GM23248 (cell line): ENCODE results near the gene EXOSC6. TPM values are rescaled to one million over a fixed set of nuclear protein-coding genes. Genes with fewer than 3 reads are reported as not detected.
A peak's percentile ranks its signal among the peaks of the same experiment; 100 is the strongest.
"Not testable (repeated sequence)": the region's sequence is repeated elsewhere in the genome, so short reads cannot be mapped to it uniquely, and the experiment has no call there.

Experiments
- DNase-seq: peaks from one replicate; pipeline ENCODE4 v3.0.0-alpha.2; 2015
- H2AFZ ChIP-seq: fragments of 200-600 bp; sonication (generic); 2 replicates; pipeline ENCODE4 v1.6.1; 2016; ENCODE audit warnings: antibody characterized with exemption
- H3F3A ChIP-seq: fragments of 200-600 bp; sonication (generic); 2 replicates; pipeline ENCODE4 v1.6.1; 2016; ENCODE audit warnings: mild to moderate bottlenecking, antibody characterized with exemption, mixed run types; ENCODE audit not compliant: insufficient read depth
- H3K27ac ChIP-seq: fragments of 200-600 bp; sonication (generic); 2 replicates; pipeline ENCODE4 v1.5.1; 2016; ENCODE audit warnings: mild to moderate bottlenecking
- H3K27me3 ChIP-seq: fragments of 200-600 bp; sonication (generic); replicated peaks from 2 replicates; pipeline ENCODE4 v1.6.1; 2016; ENCODE audit warnings: mild to moderate bottlenecking; ENCODE audit not compliant: insufficient read depth
- H3K36me3 ChIP-seq: fragments of 200-600 bp; sonication (generic); 2 replicates; pipeline ENCODE4 v1.6.1; 2016; ENCODE audit warnings: low read depth, mild to moderate bottlenecking
- H3K4me1 ChIP-seq: fragments of 200-600 bp; sonication (generic); 2 replicates; pipeline ENCODE4 v1.6.1; 2016; ENCODE audit warnings: mild to moderate bottlenecking; ENCODE audit not compliant: insufficient read depth
- H3K4me2 ChIP-seq: fragments of 200-600 bp; sonication (generic); one replicate; pipeline ENCODE4 v1.6.1; 2016; ENCODE audit warnings: mild to moderate bottlenecking; ENCODE audit not compliant: unreplicated experiment
- H3K4me3 ChIP-seq: fragments of 200-600 bp; sonication (generic); 2 replicates; pipeline ENCODE4 v1.5.1; 2016; ENCODE audit warnings: mild to moderate bottlenecking
- H3K79me2 ChIP-seq: fragments of 200-600 bp; sonication (generic); 2 replicates; pipeline ENCODE4 v1.6.1; 2016; ENCODE audit warnings: mild to moderate bottlenecking; ENCODE audit not compliant: insufficient read depth
- H3K9ac ChIP-seq: fragments of 200-600 bp; sonication (generic); 2 replicates; pipeline ENCODE4 v1.6.1; 2016; ENCODE audit warnings: mild to moderate bottlenecking
- H3K9me2 ChIP-seq: fragments of 200-600 bp; sonication (generic); 2 replicates; pipeline ENCODE4 v1.6.1; 2016; ENCODE audit warnings: mixed run types, mild to moderate bottlenecking, moderate library complexity; ENCODE audit not compliant: insufficient read depth
- H3K9me3 ChIP-seq: fragments of 200-600 bp; sonication (generic); one replicate; pipeline ENCODE4 v1.6.1; 2017; ENCODE audit warnings: low read depth
- H4K20me1 ChIP-seq: fragments of 200-600 bp; sonication (generic); 2 replicates; pipeline ENCODE4 v1.6.0; 2016; ENCODE audit not compliant: insufficient read depth
- WGBS, 2 experiments: methylation state at CpG; one replicate each; pipeline ENCODE4 v1.1.6; 2015 to 2017; ENCODE audit warnings: low lambda C conversion rate in 2 of 2, low coverage in 1 of 2; ENCODE audit errors: missing lambda C conversion rate in 2 of 2; 5-methylcytosine and 5-hydroxymethylcytosine counted together
- in situ Hi-C: fragments of 300-500 bp; cut with MboI; formaldehyde crosslinking; loops from 2 replicates; pipeline ENCODE4 v1.15.0; 2020
- polyA plus RNA-seq: library from polyadenylated mRNA; unstranded; fragments of >200 nt; fragmentation: Nextera tagmentation; extraction: Ambion mirVana; gene quantifications from 2 replicates; pipeline ENCODE4 v1.2.1, GENCODE V29; 2016
- total RNA-seq: library from RNA; depleted of rRNA; stranded (reverse); fragments of >200 nt; shearing (Covaris generic); gene quantifications from 2 replicates; pipeline ENCODE4 v1.2.3, GENCODE V29; 2014

Gene EXOSC6
- total and polyA plus RNA-seq, 2 experiments from 2014 or later, result 25.3 to 33.6 TPM

DNA sequence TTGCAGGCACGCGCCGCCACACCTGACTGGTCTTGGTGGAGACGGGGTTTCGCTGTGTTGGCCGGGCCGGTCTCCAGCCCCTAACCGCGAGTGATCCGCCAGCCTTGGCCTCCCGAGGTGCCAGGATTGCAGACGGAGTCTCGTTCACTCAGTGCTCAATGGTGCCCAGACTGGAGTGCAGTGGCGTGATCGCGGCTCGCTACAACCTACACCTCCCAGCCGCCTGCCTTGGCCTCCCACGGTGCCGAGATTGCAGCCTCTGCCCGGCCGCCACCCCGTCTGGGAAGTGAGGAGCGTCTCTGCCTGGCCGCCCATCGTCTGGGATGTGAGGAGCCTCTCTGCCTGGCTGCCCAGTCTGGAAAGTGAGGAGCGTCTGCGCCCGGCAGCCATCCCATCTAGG, 47.7 kb downstream of the EXOSC6 start:
- H4K20me1 ChIP-seq, H3K4me1 ChIP-seq, H3K9ac ChIP-seq, H2AFZ ChIP-seq, H3K36me3 ChIP-seq, H3K9me2 ChIP-seq, H3K27ac ChIP-seq, DNase-seq, H3K79me2 ChIP-seq, H3K27me3 ChIP-seq, in situ Hi-C loops, H3K9me3 ChIP-seq, H3K4me2 ChIP-seq, H3K4me3 ChIP-seq, H3F3A ChIP-seq: not testable (repeated sequence)
- 95 to 97% methylated on average over 24 to 25 of the region's 29 CpGs for WGBS, 2 experiments

DNA sequence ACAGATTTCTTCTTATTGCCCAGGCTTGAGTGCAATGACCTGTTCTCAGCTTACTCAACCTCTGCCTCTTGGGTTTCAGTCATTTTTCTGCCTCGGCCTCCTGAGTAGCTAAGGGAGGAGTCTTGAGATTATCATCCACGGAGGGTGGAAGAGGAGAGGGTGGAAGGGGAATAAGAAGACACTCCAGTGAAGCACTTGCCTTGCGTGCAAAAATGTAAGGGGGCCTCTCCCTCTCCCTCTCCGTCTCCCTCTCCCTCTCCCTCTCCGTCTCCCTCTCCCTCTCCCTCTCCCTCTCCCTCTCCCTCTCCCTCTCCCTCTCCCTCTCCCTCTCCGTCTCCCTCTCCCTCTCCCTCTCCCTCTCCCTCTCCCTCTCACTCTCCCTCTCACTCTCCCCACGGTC, 48.2 kb downstream of the EXOSC6 start:
- H3K4me3 ChIP-seq, H3K27ac ChIP-seq, H3K79me2 ChIP-seq, H3K9me2 ChIP-seq, H3K4me1 ChIP-seq, in situ Hi-C loops, H3K9me3 ChIP-seq, DNase-seq, H3K27me3 ChIP-seq, H3K4me2 ChIP-seq, H3F3A ChIP-seq, H3K36me3 ChIP-seq, H3K9ac ChIP-seq, H2AFZ ChIP-seq, H4K20me1 ChIP-seq: not testable (repeated sequence)
- WGBS, 2 experiments, result 86 to 98% methylated on average over 3 to 6 of the region's 7 CpGs

DNA sequence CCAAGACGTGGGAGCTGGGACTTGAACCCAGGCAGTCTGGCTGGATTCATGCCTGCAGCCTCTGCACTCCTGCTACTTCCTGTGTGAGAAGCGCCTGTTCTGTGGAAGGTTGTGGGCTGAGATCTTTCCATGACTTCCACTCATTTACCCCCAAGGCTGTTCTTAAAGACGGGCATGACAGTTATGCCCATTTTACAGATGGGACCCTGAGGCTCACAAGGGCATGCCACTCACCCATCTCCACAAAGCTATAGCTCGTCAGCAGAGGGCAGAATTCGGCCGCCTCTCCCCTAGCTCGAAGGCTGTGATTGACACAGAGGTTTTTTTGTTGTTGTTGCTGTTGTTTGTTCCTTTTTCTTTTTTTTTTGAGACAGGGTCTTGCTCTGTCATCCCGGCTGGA, 51.7 kb downstream of the EXOSC6 start:
- H4K20me1 ChIP-seq, H2AFZ ChIP-seq, H3K9ac ChIP-seq, H3K9me2 ChIP-seq, DNase-seq, in situ Hi-C loops, H3F3A ChIP-seq, H3K27me3 ChIP-seq, H3K79me2 ChIP-seq, H3K4me1 ChIP-seq, H3K4me3 ChIP-seq, H3K27ac ChIP-seq, H3K36me3 ChIP-seq, H3K9me3 ChIP-seq, H3K4me2 ChIP-seq: not testable (repeated sequence)
- WGBS, 2 experiments, result 88% methylated on average over 8 of the region's 8 CpGs

DNA sequence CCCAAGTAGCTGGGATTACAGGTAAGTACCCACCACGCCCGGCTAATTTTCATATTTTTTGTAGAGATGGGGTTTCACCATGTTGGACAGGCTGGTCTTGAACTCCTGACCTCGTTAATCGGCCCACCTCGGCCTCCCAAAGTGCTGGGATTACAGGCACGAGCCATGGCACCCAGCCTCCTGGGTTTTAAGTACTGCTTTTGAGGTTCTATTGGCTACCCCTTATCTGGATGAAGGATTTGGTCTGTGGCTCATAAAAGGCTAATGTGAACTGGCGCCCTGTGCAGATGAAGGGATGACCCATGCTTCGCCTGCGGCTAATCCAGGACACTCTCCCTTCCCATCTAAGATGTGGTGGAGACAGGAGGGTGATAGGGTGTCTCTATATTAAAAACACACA, 52.6 kb downstream of the EXOSC6 start:
- H3K36me3 ChIP-seq, H3K9me3 ChIP-seq, H3K79me2 ChIP-seq, DNase-seq, H3K27me3 ChIP-seq, H4K20me1 ChIP-seq, H3K4me3 ChIP-seq, H3K9ac ChIP-seq, H3K4me2 ChIP-seq, H2AFZ ChIP-seq, H3K9me2 ChIP-seq, H3K4me1 ChIP-seq, H3K27ac ChIP-seq, H3F3A ChIP-seq, in situ Hi-C loops: not testable (repeated sequence)
- 94% methylated on average over 9 of the region's 9 CpGs for WGBS, 2 experiments

DNA sequence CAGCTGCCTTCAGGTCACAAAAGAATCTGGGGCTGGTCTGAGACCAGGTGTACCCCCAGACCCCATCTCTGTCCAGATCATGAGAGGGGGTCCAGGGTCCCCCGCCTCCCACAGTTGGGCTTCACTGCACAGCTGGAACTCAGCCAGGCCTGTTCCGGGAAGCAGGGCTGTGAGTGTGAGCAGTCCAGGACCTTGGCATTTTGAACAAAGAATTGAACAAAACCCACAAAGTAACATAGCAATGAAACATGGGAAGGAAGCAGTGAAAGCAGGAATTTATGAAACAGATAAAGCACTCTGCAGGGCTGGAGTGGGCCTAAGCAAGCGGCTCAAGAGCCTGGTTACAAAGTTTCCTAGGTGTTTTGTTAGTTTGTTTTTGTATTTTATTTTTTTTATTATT, 53.1 kb downstream of the EXOSC6 start:
- H4K20me1 ChIP-seq, H2AFZ ChIP-seq, H3K4me2 ChIP-seq, H3K9me2 ChIP-seq, H3K36me3 ChIP-seq, in situ Hi-C loops, H3K4me3 ChIP-seq, H3K27ac ChIP-seq, H3F3A ChIP-seq, H3K4me1 ChIP-seq, H3K79me2 ChIP-seq, H3K27me3 ChIP-seq, H3K9ac ChIP-seq, H3K9me3 ChIP-seq: not testable (repeated sequence)
- peak; percentile 7 for DNase-seq
- 37 to 38% methylated on average over 3 of the region's 3 CpGs for WGBS, 2 experiments

DNA sequence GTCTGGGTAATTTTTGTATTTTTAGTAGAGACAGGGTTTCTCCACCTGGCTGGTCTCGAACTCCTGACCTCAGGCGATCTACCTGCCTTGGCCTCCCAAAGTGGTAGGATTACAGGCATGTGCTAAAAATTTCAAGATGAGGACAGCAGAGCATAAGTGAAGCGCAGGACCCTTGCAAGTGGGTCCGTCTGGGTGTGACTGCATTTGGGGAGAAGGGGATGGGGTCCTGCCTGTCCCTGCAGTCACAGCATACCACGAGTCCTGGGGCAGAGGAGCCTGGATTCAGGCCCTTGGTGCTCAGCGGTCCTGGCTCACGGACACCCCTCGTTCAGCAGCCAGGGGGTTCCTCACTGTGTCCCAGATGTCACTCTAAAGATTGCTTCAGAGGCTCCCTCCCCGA, 53.5 kb downstream of the EXOSC6 start:
- 66 to 67% methylated on average over 9 of the region's 9 CpGs for WGBS, 2 experiments
- H3F3A ChIP-seq, in situ Hi-C loops: not testable (repeated sequence)

DNA sequence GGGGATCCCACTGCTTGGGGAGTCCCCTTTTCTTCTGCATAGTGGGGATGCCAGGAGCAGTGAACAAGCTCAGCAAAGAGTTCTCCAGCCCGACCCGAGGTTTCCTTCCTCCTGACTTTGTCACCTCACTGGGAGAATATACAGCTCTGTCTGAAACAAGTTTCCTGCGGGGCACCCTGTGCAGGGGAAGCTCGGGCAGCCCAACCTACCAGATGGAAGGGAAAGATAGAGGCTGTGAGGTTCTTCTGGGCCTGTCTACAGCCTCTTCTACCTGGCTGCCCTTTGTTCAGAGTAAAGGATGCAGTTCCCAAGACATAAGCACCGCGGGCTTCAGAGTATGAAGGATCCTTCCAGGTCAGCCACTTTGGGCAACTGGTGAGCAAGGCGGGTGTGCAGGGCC, 54.1 kb downstream of the EXOSC6 start:
- H3K9me3 ChIP-seq, H3K27ac ChIP-seq, H4K20me1 ChIP-seq, H3K9ac ChIP-seq, H3K79me2 ChIP-seq, DNase-seq, H3K4me3 ChIP-seq, H3K4me2 ChIP-seq, H3K9me2 ChIP-seq, H3K36me3 ChIP-seq, H3F3A ChIP-seq, H2AFZ ChIP-seq, in situ Hi-C loops, H3K4me1 ChIP-seq, H3K27me3 ChIP-seq: not testable (repeated sequence)
- 95 to 96% methylated on average over 7 of the region's 7 CpGs for WGBS, 2 experiments

More for the DNA sequence above, 53.5 kb downstream of the EXOSC6 start:
- not testable (repeated sequence) for H3K4me1 ChIP-seq, H3K9me2 ChIP-seq, H3K4me2 ChIP-seq, H2AFZ ChIP-seq, DNase-seq, H3K27ac ChIP-seq, H3K9ac ChIP-seq, H3K4me3 ChIP-seq, H4K20me1 ChIP-seq, H3K27me3 ChIP-seq, H3K79me2 ChIP-seq, H3K9me3 ChIP-seq, H3K36me3 ChIP-seq
